Nephron (organoid): ENCODE results near the gene SCN1A.

Source experiments
- H3K27ac Mint-ChIP-seq, 3 experiments: 2 replicates each; pipeline ENCODE4 v1.8.0; 2020; ENCODE audit warnings: mixed read lengths in 3 of 3, mild to moderate bottlenecking in 2 of 3, moderate library complexity in 1 of 3
- H3K27me3 Mint-ChIP-seq: 2 replicates; pipeline ENCODE4 v1.8.0; 2021; ENCODE audit warnings: low read depth, mild to moderate bottlenecking, moderate library complexity, mixed read lengths
- H3K36me3 Mint-ChIP-seq: 2 replicates; pipeline ENCODE4 v1.8.0; 2020; ENCODE audit warnings: low read depth, mixed read lengths
- H3K4me1 Mint-ChIP-seq: 2 replicates; pipeline ENCODE4 v1.8.0; 2020; ENCODE audit warnings: mixed read lengths
- H3K4me3 Mint-ChIP-seq, 3 experiments: 2 replicates each; pipeline ENCODE4 v1.8.0; 2020; ENCODE audit warnings: mild to moderate bottlenecking in 3 of 3, mixed read lengths in 3 of 3, moderate library complexity in 2 of 3
- H3K9me3 Mint-ChIP-seq: 2 replicates; pipeline ENCODE4 v1.8.0; 2020; ENCODE audit warnings: mixed read lengths
- CTCF ChIP-seq, 3 experiments: fragments of 200-600 bp; sonication (generic); IDR thresholded peaks; one replicate each; pipeline ENCODE4 v1.5.0; 2021; ENCODE audit warnings: antibody characterized with exemption in 3 of 3; ENCODE audit not compliant: unreplicated experiment in 3 of 3

Gene SCN1A

GRCh38 chr2:166090346-166090745, 37.5 kb downstream of the SCN1A start:
- H3K27ac Mint-ChIP-seq, result no peak overlapping the region
- H3K4me3 Mint-ChIP-seq, result no peak overlapping the region
- H3K27me3 Mint-ChIP-seq, result no peaks in the 10 kb centered on the region
- no peaks in the 10 kb centered on the region for H3K36me3 Mint-ChIP-seq
- no peaks in the 10 kb centered on the region for H3K9me3 Mint-ChIP-seq
- H3K4me1 Mint-ChIP-seq, result no peaks in the 10 kb centered on the region
- no peak for TF ChIP-seq CTCF (IDR thresholded peaks at IDR 0.05; ENCODE audit: unreplicated experiment in 3 of 3)

- H3K36me3 Mint-ChIP-seq, result no peaks in the 10 kb centered on the region
- no peak overlapping the region for H3K4me3 Mint-ChIP-seq
- TF ChIP-seq CTCF (IDR thresholded peaks at IDR 0.05; ENCODE audit: unreplicated experiment in 3 of 3), result no peak
- H3K27ac Mint-ChIP-seq, result no peak overlapping the region
- H3K27me3 Mint-ChIP-seq, result no peaks in the 10 kb centered on the region
- H3K4me1 Mint-ChIP-seq, result no peaks in the 10 kb centered on the region
- no peaks in the 10 kb centered on the region for H3K9me3 Mint-ChIP-seq
Observed at GRCh38 chr2:166088634-166089033, 39.2 kb downstream of the SCN1A start.

GRCh38 chr2:166084301-166084700, 43.5 kb downstream of the SCN1A start:
- no peak overlapping the region for H3K4me3 Mint-ChIP-seq
- no peak overlapping the region for H3K27ac Mint-ChIP-seq
- H3K9me3 Mint-ChIP-seq, result no peaks in the 10 kb centered on the region
- no peaks in the 10 kb centered on the region for H3K4me1 Mint-ChIP-seq
- TF ChIP-seq CTCF (IDR thresholded peaks at IDR 0.05; ENCODE audit: unreplicated experiment in 3 of 3), result no peak
- H3K36me3 Mint-ChIP-seq, result no peaks in the 10 kb centered on the region
- H3K27me3 Mint-ChIP-seq, result no peaks in the 10 kb centered on the region

GRCh38 chr2:166082736-166083135, 45.1 kb downstream of the SCN1A start:
- no peaks in the 10 kb centered on the region for H3K27me3 Mint-ChIP-seq

GRCh38 chr2:166081852-166082251, 46.0 kb downstream of the SCN1A start:
- no peak overlapping the region for H3K4me3 Mint-ChIP-seq
- H3K9me3 Mint-ChIP-seq, result no peaks in the 10 kb centered on the region
- no peak for TF ChIP-seq CTCF (IDR thresholded peaks at IDR 0.05; ENCODE audit: unreplicated experiment in 3 of 3)
- H3K27me3 Mint-ChIP-seq, result no peaks in the 10 kb centered on the region
- H3K27ac Mint-ChIP-seq, result no peak overlapping the region
- no peaks in the 10 kb centered on the region for H3K36me3 Mint-ChIP-seq
- no peaks in the 10 kb centered on the region for H3K4me1 Mint-ChIP-seq

More at GRCh38 chr2:166082736-166083135, 45.1 kb downstream of the SCN1A start:
- Mint-ChIP-seq H3K4me1 (no peaks in the 10 kb centered on the region), H3K27ac (no peak overlapping the region), H3K36me3 (no peaks in the 10 kb centered on the region), H3K4me3 (no peak overlapping the region), H3K9me3 (no peaks in the 10 kb centered on the region)
- TF ChIP-seq CTCF (IDR thresholded peaks at IDR 0.05; ENCODE audit: unreplicated experiment in 3 of 3), result no peak

- H3K27ac Mint-ChIP-seq, result no peak overlapping the region
- no peaks in the 10 kb centered on the region for H3K27me3 Mint-ChIP-seq
- no peak for TF ChIP-seq CTCF (IDR thresholded peaks at IDR 0.05; ENCODE audit: unreplicated experiment in 3 of 3)
- no peak overlapping the region for H3K4me3 Mint-ChIP-seq
- H3K4me1 Mint-ChIP-seq, result no peaks in the 10 kb centered on the region
- no peaks in the 10 kb centered on the region for H3K9me3 Mint-ChIP-seq
- no peaks in the 10 kb centered on the region for H3K36me3 Mint-ChIP-seq
Observed at GRCh38 chr2:166081131-166081632, 46.6 kb downstream of the SCN1A start.
